Measurements from ENCODE around the gene GLB1L2. TPM values are rescaled to one million over a fixed set of nuclear protein-coding genes. Genes with fewer than 3 reads are reported as not detected.

The GLB1L2 gene
- total and polyA plus RNA-seq, 2 of the 4 experiments (the other 2 are of a cell fraction): under 0.01 to 0.26 TPM

DNA sequence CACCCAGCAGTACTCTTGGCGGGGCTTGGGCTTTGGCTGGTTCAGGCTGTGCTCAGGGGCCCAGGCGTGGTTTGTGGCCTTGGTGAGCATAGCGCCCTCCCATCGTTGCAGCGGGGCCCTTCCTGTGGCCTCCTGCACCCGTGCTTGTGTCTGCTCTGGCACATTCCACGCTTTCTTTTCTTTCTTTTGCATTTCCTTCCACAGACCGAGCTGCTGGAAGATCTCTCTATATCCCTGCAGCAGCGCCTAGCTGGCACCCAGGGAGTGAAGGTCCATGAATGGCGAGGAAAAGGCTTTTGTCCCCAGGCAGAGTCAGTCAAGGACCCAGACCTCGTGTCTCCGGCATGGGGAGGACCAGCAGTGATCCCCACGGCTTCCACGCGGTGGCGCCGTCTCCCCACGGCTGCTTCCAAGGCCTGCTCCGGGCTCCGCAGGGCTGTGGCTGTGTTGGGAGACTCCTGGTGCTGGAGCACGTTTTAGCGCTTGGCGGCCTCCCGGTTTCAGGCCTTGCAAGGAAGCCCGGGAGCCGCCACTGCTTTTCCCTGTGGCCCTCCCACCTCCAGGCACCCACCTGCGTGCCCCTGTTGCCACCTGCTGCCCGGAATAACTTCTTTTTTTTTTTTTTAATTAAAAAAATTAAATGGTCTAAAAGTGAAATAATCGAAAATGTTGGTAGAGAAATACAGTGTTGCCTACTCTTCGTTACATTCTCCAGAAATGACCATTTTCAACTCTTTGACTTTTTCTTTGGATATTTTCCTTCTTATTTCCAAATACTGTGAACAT lies 28.5 kb downstream of the GLB1L2 start:
- Histone ChIP-seq H4K20me1 (ENCODE audit: insufficient read depth, low read length) (no peaks in the 10 kb centered on the region; the same call in 1 of the 2 replicates), H3K4me2 (ENCODE audit: low read depth, low read length) (no peak overlapping the region), H3K9me1 (ENCODE audit: insufficient read depth, low read length) (no peaks in the 10 kb centered on the region), H3K9me3 (ENCODE audit: control insufficient read depth, insufficient read depth, low read length) (peaks cover 20% of the 10 kb centered on the region), H2BK15ac (ENCODE audit: low read depth, low read length) (no peak overlapping the region), H2BK20ac (ENCODE audit: low read depth, low read length) (no peak overlapping the region), H2AK9ac (replicated peaks; ENCODE audit: low read depth, low read length, poor library complexity) (no peak overlapping the region), H4K8ac (ENCODE audit: low read depth in 2 of 2, low read length in 2 of 2) (no peak overlapping the region), H3K36me3 (ENCODE audit: control insufficient read depth, insufficient read depth, low read length) (no peaks in the 10 kb centered on the region), H2BK120ac (ENCODE audit: low read depth, low read length) (no peak overlapping the region), H3K56ac (ENCODE audit: extremely low read depth, insufficient read depth, low read length) (no peak overlapping the region), H2AK5ac (ENCODE audit: low read depth, low read length) (no peak overlapping the region), H3K18ac (ENCODE audit: low read depth, low read length) (no peak overlapping the region), H3K79me1 (ENCODE audit: low read depth in 1 of 2, low read length in 2 of 2) (no peaks in the 10 kb centered on the region), H3K4me3 (ENCODE audit: insufficient read depth, low read depth, low read length) (no peak overlapping the region), H4K91ac (ENCODE audit: insufficient read depth, low read depth, low read length) (no peak overlapping the region), H3K9ac (ENCODE audit: low read depth, low read length) (no peak overlapping the region), H4K5ac (ENCODE audit: low read depth, low read length) (no peak overlapping the region), H2BK5ac (ENCODE audit: low read depth, low read length, poor library complexity, severe bottlenecking) (no peak overlapping the region), H3K4ac (ENCODE audit: low read depth, low read length) (no peak overlapping the region), H3K27me3 (ENCODE audit: control insufficient read depth, insufficient read depth, low read length) (no peaks in the 10 kb centered on the region), H3K27ac (ENCODE audit: insufficient read depth, low read length) (no peak overlapping the region), H3K14ac (replicated peaks; ENCODE audit: low read depth, low read length) (no peak overlapping the region), H3K23ac (ENCODE audit: low read depth, low read length) (no peak overlapping the region), H2AFZ (replicated peaks; ENCODE audit: low read length, poor library complexity) (peak overlapping the region; percentile 24), H3K4me1 (ENCODE audit: control insufficient read depth, insufficient read depth, low read length) (no peaks in the 10 kb centered on the region)
- TF ChIP-seq, protein P1, sequence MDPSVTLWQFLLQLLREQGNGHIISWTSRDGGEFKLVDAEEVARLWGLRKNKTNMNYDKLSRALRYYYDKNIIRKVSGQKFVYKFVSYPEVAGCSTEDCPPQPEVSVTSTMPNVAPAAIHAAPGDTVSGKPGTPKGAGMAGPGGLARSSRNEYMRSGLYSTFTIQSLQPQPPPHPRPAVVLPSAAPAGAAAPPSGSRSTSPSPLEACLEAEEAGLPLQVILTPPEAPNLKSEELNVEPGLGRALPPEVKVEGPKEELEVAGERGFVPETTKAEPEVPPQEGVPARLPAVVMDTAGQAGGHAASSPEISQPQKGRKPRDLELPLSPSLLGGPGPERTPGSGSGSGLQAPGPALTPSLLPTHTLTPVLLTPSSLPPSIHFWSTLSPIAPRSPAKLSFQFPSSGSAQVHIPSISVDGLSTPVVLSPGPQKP (IDR thresholded peaks at IDR 0.05; ENCODE audit: borderline replicate concordance, low read depth, low read length): no peak
- TF ChIP-seq, protein P2, sequence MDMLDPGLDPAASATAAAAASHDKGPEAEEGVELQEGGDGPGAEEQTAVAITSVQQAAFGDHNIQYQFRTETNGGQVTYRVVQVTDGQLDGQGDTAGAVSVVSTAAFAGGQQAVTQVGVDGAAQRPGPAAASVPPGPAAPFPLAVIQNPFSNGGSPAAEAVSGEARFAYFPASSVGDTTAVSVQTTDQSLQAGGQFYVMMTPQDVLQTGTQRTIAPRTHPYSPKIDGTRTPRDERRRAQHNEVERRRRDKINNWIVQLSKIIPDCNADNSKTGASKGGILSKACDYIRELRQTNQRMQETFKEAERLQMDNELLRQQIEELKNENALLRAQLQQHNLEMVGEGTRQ (IDR thresholded peaks at IDR 0.05; ENCODE audit: low read depth, low read length): no peak
- TF ChIP-seq FOS (IDR thresholded peaks at IDR 0.05; ENCODE audit: low read depth, low read length) (no peak), MXI1 (IDR thresholded peaks at IDR 0.05; ENCODE audit: borderline replicate concordance, low read depth, low read length) (no peak), SMC3 (IDR thresholded peaks at IDR 0.05; ENCODE audit: low read depth, low read length) (peak; percentile 57), BHLHE40 (IDR thresholded peaks at IDR 0.05; ENCODE audit: low read depth, low read length) (no peak), RAD21 (IDR thresholded peaks at IDR 0.05; ENCODE audit: low read length) (peak; percentile 73)
- TF ChIP-seq, protein P3, sequence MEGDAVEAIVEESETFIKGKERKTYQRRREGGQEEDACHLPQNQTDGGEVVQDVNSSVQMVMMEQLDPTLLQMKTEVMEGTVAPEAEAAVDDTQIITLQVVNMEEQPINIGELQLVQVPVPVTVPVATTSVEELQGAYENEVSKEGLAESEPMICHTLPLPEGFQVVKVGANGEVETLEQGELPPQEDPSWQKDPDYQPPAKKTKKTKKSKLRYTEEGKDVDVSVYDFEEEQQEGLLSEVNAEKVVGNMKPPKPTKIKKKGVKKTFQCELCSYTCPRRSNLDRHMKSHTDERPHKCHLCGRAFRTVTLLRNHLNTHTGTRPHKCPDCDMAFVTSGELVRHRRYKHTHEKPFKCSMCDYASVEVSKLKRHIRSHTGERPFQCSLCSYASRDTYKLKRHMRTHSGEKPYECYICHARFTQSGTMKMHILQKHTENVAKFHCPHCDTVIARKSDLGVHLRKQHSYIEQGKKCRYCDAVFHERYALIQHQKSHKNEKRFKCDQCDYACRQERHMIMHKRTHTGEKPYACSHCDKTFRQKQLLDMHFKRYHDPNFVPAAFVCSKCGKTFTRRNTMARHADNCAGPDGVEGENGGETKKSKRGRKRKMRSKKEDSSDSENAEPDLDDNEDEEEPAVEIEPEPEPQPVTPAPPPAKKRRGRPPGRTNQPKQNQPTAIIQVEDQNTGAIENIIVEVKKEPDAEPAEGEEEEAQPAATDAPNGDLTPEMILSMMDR (conservative IDR thresholded peaks at IDR 0.05; ENCODE audit: low read depth, low read length): peak; percentile 60
- WGBS, 2 experiments (ENCODE audit: extremely low coverage in 2 of 2, insufficient read length in 1 of 2): 4% methylated on average over 4 of the region's 30 CpGs; no CpG with 5 or more reads in 1 of the 2 experiments
- dilution Hi-C loops (cut with HindIII; ENCODE audit: low sequenced_read_pairs, unreplicated experiment): no loop called here
- ChIA-PET CTCF (no interaction called here), POLR2A (ENCODE audit: unreplicated experiment) (no interaction called here)
- ATAC-seq (ENCODE audit: low read depth): peak; percentile 96
- intact Hi-C loops (cut with micrococcal nuclease): no loop called here
- in situ Hi-C loops (cut with MboI; ENCODE audit: low sequenced_read_pairs): no loop called here
- no TSS peak for BruUV-seq (replicated peaks)
- peak; percentile 32 for DNase-seq
